ENCODE data around the gene RSBN1L.
A peak's percentile ranks its signal among the peaks of the same experiment; 100 is the strongest.
"Not testable (repeated sequence)": the region's sequence is repeated elsewhere in the genome, so short reads cannot be mapped to it uniquely, and the experiment has no call there.

Gene RSBN1L

GRCh38 chr7:77710861-77711260, 14.6 kb downstream of the RSBN1L start:
- Histone ChIP-seq H3K27ac (ENCODE audit: low read length) (no peak overlapping the region), H3K4me1 (ENCODE audit: insufficient read depth, low read length) (no peaks in the 10 kb centered on the region), H3K36me3 (ENCODE audit: insufficient read depth, low read depth, low read length) (0 out of 2 replicates have a peak, but pooled peaks cover 3% of the 10 kb centered on the region), H3K4me3 (ENCODE audit: low read length) (no peak overlapping the region), H3K27me3 (ENCODE audit: insufficient read depth, low read length) (no peaks in the 10 kb centered on the region), H3K9ac (ENCODE audit: low read depth, low read length) (no peak overlapping the region), H3K9me3 (ENCODE audit: insufficient read depth, low read depth, low read length) (no peaks in the 10 kb centered on the region)

- H3K9me3 ChIP-seq (ENCODE audit: insufficient read depth, low read depth, low read length): no peaks in the 10 kb centered on the region
- H3K9ac ChIP-seq (ENCODE audit: low read depth, low read length): no peak overlapping the region
- no peak overlapping the region for H3K27ac ChIP-seq (ENCODE audit: low read length)
- no peaks in the 10 kb centered on the region for H3K27me3 ChIP-seq (ENCODE audit: insufficient read depth, low read length)
- H3K4me3 ChIP-seq (ENCODE audit: low read length): no peak overlapping the region
- H3K4me1 ChIP-seq (ENCODE audit: insufficient read depth, low read length): no peaks in the 10 kb centered on the region
- no peaks in the 10 kb centered on the region for H3K36me3 ChIP-seq (ENCODE audit: insufficient read depth, low read depth, low read length)
Observed at GRCh38 chr7:77714195-77714594, 17.9 kb downstream of the RSBN1L start.

- not testable (repeated sequence) for H3K36me3 ChIP-seq (ENCODE audit: insufficient read depth, low read depth, low read length); H3K9me3 ChIP-seq (ENCODE audit: insufficient read depth, low read depth, low read length); H3K4me1 ChIP-seq (ENCODE audit: insufficient read depth, low read length); H3K27ac ChIP-seq (ENCODE audit: low read length); H3K27me3 ChIP-seq (ENCODE audit: insufficient read depth, low read length); H3K4me3 ChIP-seq (ENCODE audit: low read length); H3K9ac ChIP-seq (ENCODE audit: low read depth, low read length)
Observed at GRCh38 chr7:77714931-77715330, 18.7 kb downstream of the RSBN1L start.

DNA sequence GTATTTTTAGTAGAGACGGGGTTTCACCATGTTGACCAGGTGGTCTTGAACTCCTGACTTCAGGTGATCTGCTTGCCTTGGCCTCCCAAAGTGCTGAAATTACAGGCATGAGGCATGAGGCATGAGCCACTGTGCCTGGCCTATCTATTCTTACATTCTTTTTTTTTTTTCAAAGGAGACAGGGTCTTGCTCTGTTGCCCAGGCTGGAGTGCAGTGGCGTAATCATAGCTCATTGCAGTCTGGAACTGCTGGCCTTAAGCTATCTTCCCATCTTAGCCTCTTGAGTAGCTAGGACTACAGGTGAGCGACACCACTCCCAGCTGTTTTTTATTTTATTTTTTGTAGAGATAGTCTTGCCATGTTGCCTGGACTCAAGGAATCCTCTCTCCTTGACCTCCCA, 20.5 kb downstream of the RSBN1L start:
- Histone ChIP-seq H3K27ac (ENCODE audit: low read length) (no peak overlapping the region), H3K36me3 (ENCODE audit: insufficient read depth, low read depth, low read length) (no peaks in the 10 kb centered on the region), H3K4me3 (ENCODE audit: low read length) (no peak overlapping the region), H3K27me3 (ENCODE audit: insufficient read depth, low read length) (no peaks in the 10 kb centered on the region), H3K9ac (ENCODE audit: low read depth, low read length) (no peak overlapping the region), H3K4me1 (ENCODE audit: insufficient read depth, low read length) (no peaks in the 10 kb centered on the region; the same call in 1 of the 2 replicates), H3K9me3 (ENCODE audit: insufficient read depth, low read depth, low read length) (no peaks in the 10 kb centered on the region)

DNA sequence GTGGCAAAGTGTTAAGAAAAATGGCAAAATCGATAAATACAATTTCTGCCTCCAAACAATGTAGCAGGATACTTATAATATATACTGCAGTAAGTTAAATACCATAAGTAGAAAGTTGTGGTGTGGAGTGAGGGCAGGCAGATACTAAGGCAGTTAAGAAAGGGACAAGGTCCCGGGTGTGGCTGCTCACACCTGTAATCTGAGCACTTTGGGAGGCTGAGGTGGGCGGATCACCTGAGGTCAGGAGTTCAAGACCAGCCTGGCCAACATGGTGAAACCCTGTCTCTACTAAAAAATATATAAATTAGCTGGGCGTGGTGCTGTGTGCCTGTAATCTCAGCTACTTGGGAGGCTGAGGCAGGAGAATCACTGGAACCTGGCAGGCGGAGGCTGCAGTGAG, 21.3 kb downstream of the RSBN1L start:
- not testable (repeated sequence) for H3K27ac ChIP-seq (ENCODE audit: low read length); H3K27me3 ChIP-seq (ENCODE audit: insufficient read depth, low read length); H3K9ac ChIP-seq (ENCODE audit: low read depth, low read length); H3K9me3 ChIP-seq (ENCODE audit: insufficient read depth, low read depth, low read length); H3K4me1 ChIP-seq (ENCODE audit: insufficient read depth, low read length); H3K4me3 ChIP-seq (ENCODE audit: low read length); H3K36me3 ChIP-seq (ENCODE audit: insufficient read depth, low read depth, low read length)

- Histone ChIP-seq H3K4me3 (ENCODE audit: low read length) (no peak overlapping the region), H3K36me3 (ENCODE audit: insufficient read depth, low read depth, low read length) (no peaks in the 10 kb centered on the region), H3K9me3 (ENCODE audit: insufficient read depth, low read depth, low read length) (no peaks in the 10 kb centered on the region), H3K27me3 (ENCODE audit: insufficient read depth, low read length) (no peaks in the 10 kb centered on the region), H3K27ac (ENCODE audit: low read length) (no peak overlapping the region), H3K4me1 (ENCODE audit: insufficient read depth, low read length) (peaks cover 21% of the 10 kb centered on the region), H3K9ac (ENCODE audit: low read depth, low read length) (peak overlapping the region; percentile 19; the same call in 1 of the 2 replicates)
Observed at GRCh38 chr7:77727527-77727926, 31.3 kb downstream of the RSBN1L start.

- peak overlapping the region; percentile 12; the same call in 1 of the 2 replicates for H3K4me3 ChIP-seq (ENCODE audit: low read length)
- H3K27ac ChIP-seq (ENCODE audit: low read length): no peak overlapping the region
- no peaks in the 10 kb centered on the region for H3K9me3 ChIP-seq (ENCODE audit: insufficient read depth, low read depth, low read length)
- H3K27me3 ChIP-seq (ENCODE audit: insufficient read depth, low read length): no peaks in the 10 kb centered on the region
- no peaks in the 10 kb centered on the region for H3K36me3 ChIP-seq (ENCODE audit: insufficient read depth, low read depth, low read length)
- peaks cover 21% of the 10 kb centered on the region for H3K4me1 ChIP-seq (ENCODE audit: insufficient read depth, low read length)
- H3K9ac ChIP-seq (ENCODE audit: low read depth, low read length): peak overlapping the region; percentile 19; the same call in 1 of the 2 replicates
Observed at GRCh38 chr7:77727936-77728701, 31.9 kb downstream of the RSBN1L start.

GRCh38 chr7:77729574-77730348, 33.5 kb downstream of the RSBN1L start:
- Histone ChIP-seq H3K4me1 (ENCODE audit: insufficient read depth, low read length) (peaks cover 21% of the 10 kb centered on the region), H3K27ac (ENCODE audit: low read length) (no peak overlapping the region), H3K27me3 (ENCODE audit: insufficient read depth, low read length) (no peaks in the 10 kb centered on the region), H3K36me3 (ENCODE audit: insufficient read depth, low read depth, low read length) (no peaks in the 10 kb centered on the region), H3K9me3 (ENCODE audit: insufficient read depth, low read depth, low read length) (no peaks in the 10 kb centered on the region), H3K4me3 (ENCODE audit: low read length) (no peak overlapping the region), H3K9ac (ENCODE audit: low read depth, low read length) (peak overlapping the region; percentile 19; the same call in 1 of the 2 replicates)

DNA sequence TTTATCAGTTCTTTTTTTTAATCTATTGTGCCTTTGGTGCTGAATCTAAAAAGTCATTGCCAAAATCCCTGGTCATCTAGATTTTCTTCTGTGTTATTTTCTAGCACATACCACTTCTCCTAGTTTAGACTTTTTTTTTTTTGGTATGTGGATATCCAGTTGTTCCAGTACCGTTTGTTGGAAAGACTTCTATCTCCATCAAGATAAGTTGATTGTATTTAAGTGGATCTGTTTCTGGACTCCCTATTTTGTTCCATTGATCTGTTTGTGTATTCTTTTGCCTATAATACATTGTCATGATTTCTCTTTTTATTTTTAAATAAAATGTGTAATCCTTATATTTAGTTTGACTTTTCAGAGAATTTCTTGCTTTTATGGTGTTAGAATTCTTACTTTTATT, 35.5 kb downstream of the RSBN1L start:
- Histone ChIP-seq H3K4me3 (ENCODE audit: low read length) (no peak overlapping the region), H3K27ac (ENCODE audit: low read length) (no peak overlapping the region), H3K4me1 (ENCODE audit: insufficient read depth, low read length) (peaks cover 21% of the 10 kb centered on the region)

GRCh38 chr7:77734659-77735421, 38.6 kb downstream of the RSBN1L start:
- Histone ChIP-seq H3K36me3 (ENCODE audit: insufficient read depth, low read depth, low read length) (peaks cover 20% of the 10 kb centered on the region), H3K4me3 (ENCODE audit: low read length) (no peak overlapping the region), H3K4me1 (ENCODE audit: insufficient read depth, low read length) (0 out of 2 replicates have a peak, but pooled peaks cover 3% of the 10 kb centered on the region), H3K27ac (ENCODE audit: low read length) (no peak overlapping the region), H3K9ac (ENCODE audit: low read depth, low read length) (no peak overlapping the region), H3K9me3 (ENCODE audit: insufficient read depth, low read depth, low read length) (no peaks in the 10 kb centered on the region), H3K27me3 (ENCODE audit: insufficient read depth, low read length) (no peaks in the 10 kb centered on the region)

More for the DNA sequence above, 35.5 kb downstream of the RSBN1L start:
- Histone ChIP-seq H3K27me3 (ENCODE audit: insufficient read depth, low read length) (no peaks in the 10 kb centered on the region), H3K9me3 (ENCODE audit: insufficient read depth, low read depth, low read length) (no peaks in the 10 kb centered on the region), H3K36me3 (ENCODE audit: insufficient read depth, low read depth, low read length) (peaks cover 1% of the 10 kb centered on the region; the same call in 1 of the 2 replicates), H3K9ac (ENCODE audit: low read depth, low read length) (no peak overlapping the region)

DNA sequence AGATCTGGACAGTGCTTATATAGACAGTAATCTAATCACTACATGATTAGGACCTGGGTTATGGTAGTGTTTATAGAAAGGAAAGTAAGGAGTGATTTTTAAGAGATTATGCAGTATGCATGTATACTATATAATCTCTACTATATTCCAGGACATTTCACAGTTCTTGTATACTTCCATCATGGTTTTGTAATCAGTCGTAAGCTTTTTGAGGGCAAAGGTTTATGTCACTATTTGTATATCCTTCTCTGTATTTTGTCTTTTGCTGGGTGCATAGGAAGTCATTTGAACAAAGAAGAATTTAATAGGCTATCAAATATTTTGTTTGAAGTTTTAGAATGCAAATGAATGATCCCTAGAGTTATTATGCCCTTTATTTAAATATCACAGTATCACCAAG, 39.2 kb downstream of the RSBN1L start:
- Histone ChIP-seq H3K9me3 (ENCODE audit: insufficient read depth, low read depth, low read length) (no peaks in the 10 kb centered on the region), H3K27me3 (ENCODE audit: insufficient read depth, low read length) (no peaks in the 10 kb centered on the region), H3K27ac (ENCODE audit: low read length) (no peak overlapping the region), H3K4me1 (ENCODE audit: insufficient read depth, low read length) (0 out of 2 replicates have a peak, but pooled peaks cover 3% of the 10 kb centered on the region), H3K9ac (ENCODE audit: low read depth, low read length) (no peak overlapping the region), H3K36me3 (ENCODE audit: insufficient read depth, low read depth, low read length) (peaks cover 20% of the 10 kb centered on the region), H3K4me3 (ENCODE audit: low read length) (no peak overlapping the region)
